ENCODE measurements around the gene EFNA5. TPM values are rescaled to one million over a fixed set of nuclear protein-coding genes. Genes with fewer than 3 reads are reported as not detected.

EFNA5 gene
- total and polyA plus RNA-seq, 2 of the 8 experiments (the other 6 are each of a cell fraction or from before 2014, with no cell fraction given) = 9.6 to 21.8 TPM

DNA sequence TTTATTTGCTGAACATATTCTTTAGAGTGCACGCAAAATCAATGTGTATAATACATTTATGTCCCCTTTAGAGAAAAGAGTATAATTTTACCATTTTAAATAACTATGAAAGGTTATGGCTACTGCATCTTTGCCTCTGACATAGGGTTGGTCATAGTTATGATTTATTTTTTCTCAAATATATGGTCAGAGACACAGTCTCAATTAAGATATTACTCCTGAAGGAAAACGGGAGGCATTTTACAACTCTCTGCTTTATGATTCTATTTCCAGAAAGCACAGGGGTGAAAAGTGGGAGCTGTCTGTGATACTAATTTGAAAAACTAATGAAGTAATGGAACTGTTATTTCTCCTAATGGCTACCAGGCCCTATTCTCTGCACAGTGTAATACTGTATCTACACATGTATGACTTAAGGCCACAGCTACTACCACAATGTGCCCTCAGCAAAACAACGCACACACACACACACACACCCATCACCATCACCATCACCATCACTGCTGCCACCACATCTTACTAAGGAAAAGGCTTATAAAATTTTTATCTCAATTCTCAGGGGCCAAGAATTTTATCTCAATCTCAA lies 262.9 kb downstream of the EFNA5 start:
- no peaks in the 10 kb centered on the region for H3K27me3 ChIP-seq (replicated peaks in 1 of 4; ENCODE audit: control insufficient read depth in 3 of 4, extremely low read depth in 1 of 4, insufficient read depth in 3 of 4, low read length in 3 of 4)
- no peaks in the 10 kb centered on the region for H3K9me3 ChIP-seq (ENCODE audit: insufficient read depth in 2 of 2, low read depth in 1 of 2, low read length in 1 of 2)
- H4K5ac ChIP-seq (ENCODE audit: insufficient read length, low read depth, low read length) = no peak overlapping the region
- no peak overlapping the region for H2BK5ac ChIP-seq (ENCODE audit: low read depth, low read length)
- ChIA-PET POLR2A (ENCODE audit: partially characterized antibody) (no interaction called here), CTCF (ENCODE audit: partially characterized antibody) (interaction anchor here (1.2 to 1.4 kb wide), 2 partner anchors 9 to 164 kb away, joined by 3 read pairs; no protein-coding TSS in a partner anchor)
- no peak overlapping the region for H2BK120ac ChIP-seq (replicated peaks; ENCODE audit: low read depth, low read length)
- no peak overlapping the region for H3K4me2 ChIP-seq (ENCODE audit: insufficient read depth in 1 of 2, low read depth in 2 of 2, low read length in 2 of 2)
- 74% methylated on average over 3 of the region's 3 CpGs; no CpG with 5 or more reads in 1 of the 2 experiments for WGBS, 2 experiments (ENCODE audit: extremely low coverage in 1 of 2, insufficient coverage in 1 of 2, insufficient read length in 1 of 2, insufficient replicate concordance in 2 of 2, low coverage in 1 of 2, low lambda C conversion rate in 2 of 2, missing lambda C conversion rate in 1 of 2)
- H2AK5ac ChIP-seq (ENCODE audit: low read depth, low read length) = no peak overlapping the region
- no peak overlapping the region for H4K91ac ChIP-seq (replicated peaks; ENCODE audit: insufficient read length, low read length)
- peaks cover 2 to 16% (median 5%) of the 10 kb centered on the region in 4 experiments; a peak in 6 of 7 replicates for H3K4me1 ChIP-seq (replicated peaks in 1 of 4; ENCODE audit: control insufficient read depth in 3 of 4, insufficient read depth in 4 of 4, low read length in 3 of 4)
- no peak overlapping the region for H2AFZ ChIP-seq (ENCODE audit: low read length)
- H3K79me2 ChIP-seq (ENCODE audit: control insufficient read depth in 1 of 2, insufficient read depth in 2 of 2, low read length in 2 of 2) = no peaks in the 10 kb centered on the region
- FAIRE-seq = no peak
- H3K27ac ChIP-seq (ENCODE audit: low read depth, low read length) = no peak overlapping the region
- H4K8ac ChIP-seq (ENCODE audit: extremely low read depth, insufficient read depth, low read length) = no peak overlapping the region
- TF ChIP-seq CEBPB (IDR thresholded peaks at IDR 0.05; ENCODE audit: low read depth, low read length) = no peak
- no peak for TF ChIP-seq NANOG (IDR thresholded peaks at IDR 0.05; ENCODE audit: insufficient read depth, low read depth, low read length, poor library complexity, severe bottlenecking)
- TF ChIP-seq POU5F1 (IDR thresholded peaks at IDR 0.05; ENCODE audit: low read depth, low read length) = no peak
- TF ChIP-seq HDAC6 (IDR thresholded peaks at IDR 0.05; ENCODE audit: low read depth, low read length) = no peak
- TF ChIP-seq, protein P1, sequence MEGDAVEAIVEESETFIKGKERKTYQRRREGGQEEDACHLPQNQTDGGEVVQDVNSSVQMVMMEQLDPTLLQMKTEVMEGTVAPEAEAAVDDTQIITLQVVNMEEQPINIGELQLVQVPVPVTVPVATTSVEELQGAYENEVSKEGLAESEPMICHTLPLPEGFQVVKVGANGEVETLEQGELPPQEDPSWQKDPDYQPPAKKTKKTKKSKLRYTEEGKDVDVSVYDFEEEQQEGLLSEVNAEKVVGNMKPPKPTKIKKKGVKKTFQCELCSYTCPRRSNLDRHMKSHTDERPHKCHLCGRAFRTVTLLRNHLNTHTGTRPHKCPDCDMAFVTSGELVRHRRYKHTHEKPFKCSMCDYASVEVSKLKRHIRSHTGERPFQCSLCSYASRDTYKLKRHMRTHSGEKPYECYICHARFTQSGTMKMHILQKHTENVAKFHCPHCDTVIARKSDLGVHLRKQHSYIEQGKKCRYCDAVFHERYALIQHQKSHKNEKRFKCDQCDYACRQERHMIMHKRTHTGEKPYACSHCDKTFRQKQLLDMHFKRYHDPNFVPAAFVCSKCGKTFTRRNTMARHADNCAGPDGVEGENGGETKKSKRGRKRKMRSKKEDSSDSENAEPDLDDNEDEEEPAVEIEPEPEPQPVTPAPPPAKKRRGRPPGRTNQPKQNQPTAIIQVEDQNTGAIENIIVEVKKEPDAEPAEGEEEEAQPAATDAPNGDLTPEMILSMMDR (IDR thresholded peaks at IDR 0.05; ENCODE audit: control extremely low read depth in 1 of 3, insufficient read depth in 1 of 3, low read depth in 1 of 3, low read length in 3 of 3) = no peak
- TF ChIP-seq GTF2F1 (IDR thresholded peaks at IDR 0.05; ENCODE audit: borderline replicate concordance, low read depth, low read length) = no peak
- TF ChIP-seq SUZ12 (IDR thresholded peaks at IDR 0.05; ENCODE audit: low read length) = no peak
- no peak for TF ChIP-seq CHD2 (IDR thresholded peaks at IDR 0.05; ENCODE audit: low read length)
- no peak for TF ChIP-seq KDM4A (IDR thresholded peaks at IDR 0.05; ENCODE audit: low read depth, low read length, severe bottlenecking)
- TF ChIP-seq SAP30 (IDR thresholded peaks at IDR 0.05; ENCODE audit: insufficient read depth, insufficient replicate concordance, low read length) = no peak
- TF ChIP-seq SIX5 (IDR thresholded peaks at IDR 0.05; ENCODE audit: low read depth, low read length) = no peak
- TF ChIP-seq POLR2A (IDR thresholded peaks at IDR 0.05; ENCODE audit: control extremely low read depth in 1 of 2, low read depth in 2 of 2, low read length in 2 of 2) = no peak
- no peak overlapping the region for H3K23ac ChIP-seq (ENCODE audit: insufficient read length)
- H3K23me2 ChIP-seq (ENCODE audit: low read depth, low read length) = no peaks in the 10 kb centered on the region
- no peak overlapping the region for H3K18ac ChIP-seq (ENCODE audit: extremely low read depth, low read length)
- no peak overlapping the region for H2BK15ac ChIP-seq (ENCODE audit: low read length)
- no peak overlapping the region for H2BK12ac ChIP-seq (ENCODE audit: low read depth, low read length)
- no peak for DNase-seq (ENCODE audit: low read depth in 1 of 2, low spot score in 2 of 2)
- H4K20me1 ChIP-seq (replicated peaks in 1 of 2; ENCODE audit: control insufficient read depth in 1 of 2, insufficient read depth in 2 of 2, low read length in 2 of 2) = no peaks in the 10 kb centered on the region
- H3K79me1 ChIP-seq (ENCODE audit: low read depth, low read length) = no peaks in the 10 kb centered on the region
- H3K14ac ChIP-seq (ENCODE audit: insufficient read length) = no peak overlapping the region
- H3K9ac ChIP-seq (replicated peaks in 1 of 4; ENCODE audit: extremely low read depth in 1 of 4, low read depth in 3 of 4, low read length in 3 of 4) = no peak overlapping the region
- no peak overlapping the region for H3K4ac ChIP-seq (replicated peaks; ENCODE audit: insufficient read length, low read depth, low read length)
- H3K4me3 ChIP-seq (ENCODE audit: extremely low read depth in 1 of 4, insufficient read depth in 2 of 4, low read depth in 3 of 4, low read length in 4 of 4) = no peak overlapping the region
- H3K56ac ChIP-seq (replicated peaks; ENCODE audit: insufficient read length, low read depth, low read length) = no peak overlapping the region
- H2BK20ac ChIP-seq (ENCODE audit: low read length) = no peak overlapping the region
- no peaks in the 10 kb centered on the region for H3K36me3 ChIP-seq (ENCODE audit: control insufficient read depth in 2 of 4, insufficient read depth in 4 of 4, low read length in 3 of 4)

All from H1 (cell line).